ENCODE measurements around the gene DMAC1. TPM values are rescaled to one million over a fixed set of nuclear protein-coding genes. Genes with fewer than 3 reads are reported as not detected.

The DMAC1 gene
- total RNA-seq, 2 experiments from 2014 or later, result 9.5 to 9.9 TPM

GRCh38 chr9:7782400-7783120 lies 17.0 kb downstream of the DMAC1 start:
- H3K27ac ChIP-seq (ENCODE audit: low read depth in 1 of 2, low read length in 2 of 2), result no peak overlapping the region

GRCh38 chr9:7780261-7780988 lies 19.2 kb downstream of the DMAC1 start:
- H3K4me1 ChIP-seq (ENCODE audit: insufficient read depth, low read length), result peaks cover 4% of the 10 kb centered on the region
- no peak for ATAC-seq (ENCODE audit: poor library complexity)
- no peaks in the 10 kb centered on the region for H3K36me3 Mint-ChIP-seq (ENCODE audit: low read depth)
- no peak overlapping the region for H3K4me3 Mint-ChIP-seq
- H3K27ac Mint-ChIP-seq, result no peak overlapping the region
- no peaks in the 10 kb centered on the region for H3K4me1 Mint-ChIP-seq (ENCODE audit: low read depth)
- TF ChIP-seq CTCF (IDR thresholded peaks at IDR 0.05), result no peak
- H3K27me3 ChIP-seq (ENCODE audit: control insufficient read depth in 1 of 2, insufficient read depth in 2 of 2, low read length in 2 of 2), result no peaks in the 10 kb centered on the region
- intact Hi-C loops (cut with DNase I, micrococcal nuclease), result no loop called here
- H3K36me3 ChIP-seq (ENCODE audit: insufficient read depth, low read length), result no peaks in the 10 kb centered on the region
- CTCF ChIA-PET, result interaction anchor here (1.7 kb wide), 1 partner anchor 8 kb away, joined by 6 read pairs; no protein-coding TSS in a partner anchor
- POLR2A ChIA-PET, result no interaction called here
- no peaks in the 10 kb centered on the region for H3K27me3 Mint-ChIP-seq
- no peak overlapping the region for H3K4me3 ChIP-seq (ENCODE audit: low read length)
- DNase-seq, result no peak
- H3K9me3 ChIP-seq (ENCODE audit: control insufficient read depth in 1 of 2, insufficient read depth in 1 of 2, low read length in 2 of 2), result no peaks in the 10 kb centered on the region
- no peaks in the 10 kb centered on the region for H3K9me3 Mint-ChIP-seq
- H3K27ac ChIP-seq (ENCODE audit: low read depth in 1 of 2, low read length in 2 of 2), result no peak overlapping the region

More at GRCh38 chr9:7782400-7783120, 17.0 kb downstream of the DMAC1 start:
- no peak overlapping the region for H3K27ac Mint-ChIP-seq
- H3K4me3 Mint-ChIP-seq, result no peak overlapping the region
- no peak for ATAC-seq (ENCODE audit: poor library complexity)
- Histone ChIP-seq H3K4me1 (ENCODE audit: insufficient read depth, low read length) (peaks cover 4% of the 10 kb centered on the region), H3K36me3 (ENCODE audit: insufficient read depth, low read length) (no peaks in the 10 kb centered on the region), H3K4me3 (ENCODE audit: low read length) (no peak overlapping the region), H3K27me3 (ENCODE audit: control insufficient read depth in 1 of 2, insufficient read depth in 2 of 2, low read length in 2 of 2) (no peaks in the 10 kb centered on the region), H3K9me3 (ENCODE audit: control insufficient read depth in 1 of 2, insufficient read depth in 1 of 2, low read length in 2 of 2) (no peaks in the 10 kb centered on the region)
- no peak for DNase-seq
- no peak for TF ChIP-seq CTCF (IDR thresholded peaks at IDR 0.05)
- H3K4me1 Mint-ChIP-seq (ENCODE audit: low read depth), result no peaks in the 10 kb centered on the region
- POLR2A ChIA-PET, result no interaction called here
- CTCF ChIA-PET, result no interaction called here
- no peaks in the 10 kb centered on the region for H3K27me3 Mint-ChIP-seq
- H3K9me3 Mint-ChIP-seq, result no peaks in the 10 kb centered on the region
- peaks cover under 1% of the 10 kb centered on the region for H3K36me3 Mint-ChIP-seq (ENCODE audit: low read depth)
- intact Hi-C loops (cut with DNase I, micrococcal nuclease), result no loop called here

- no peak overlapping the region for H3K4me3 Mint-ChIP-seq
- TF ChIP-seq CTCF (IDR thresholded peaks at IDR 0.05), result no peak
- no peaks in the 10 kb centered on the region for H3K36me3 ChIP-seq (ENCODE audit: insufficient read depth, low read length)
- H3K27ac Mint-ChIP-seq, result no peak overlapping the region
- no peaks in the 10 kb centered on the region for H3K27me3 Mint-ChIP-seq
- no peaks in the 10 kb centered on the region for H3K9me3 Mint-ChIP-seq
- H3K9me3 ChIP-seq (ENCODE audit: control insufficient read depth in 1 of 2, insufficient read depth in 1 of 2, low read length in 2 of 2), result no peaks in the 10 kb centered on the region
- no peaks in the 10 kb centered on the region for H3K36me3 Mint-ChIP-seq (ENCODE audit: low read depth)
- no peak overlapping the region for H3K4me3 ChIP-seq (ENCODE audit: low read length)
- no peak for ATAC-seq (ENCODE audit: poor library complexity)
- H3K4me1 ChIP-seq (ENCODE audit: insufficient read depth, low read length), result peaks cover 4% of the 10 kb centered on the region
- ChIA-PET POLR2A (interaction anchor here (0.7 kb wide), 1 partner anchor 20 kb away, joined by 3 read pairs; the partner anchor contains the start of gene DMAC1), CTCF (no interaction called here)
- DNase-seq, result no peak
- intact Hi-C loops (cut with DNase I, micrococcal nuclease), result no loop called here
- no peaks in the 10 kb centered on the region for H3K4me1 Mint-ChIP-seq (ENCODE audit: low read depth)
- H3K27me3 ChIP-seq (ENCODE audit: control insufficient read depth in 1 of 2, insufficient read depth in 2 of 2, low read length in 2 of 2), result no peaks in the 10 kb centered on the region
- H3K27ac ChIP-seq (ENCODE audit: low read depth in 1 of 2, low read length in 2 of 2), result no peak overlapping the region
Observed at GRCh38 chr9:7778851-7779600, 20.6 kb downstream of the DMAC1 start.

Measured in CD4-positive, alpha-beta T cell (primary cell).